HEK293T (cell line): ENCODE measurements around the gene ZDHHC14.
"Not testable (repeated sequence)": the region's sequence is repeated elsewhere in the genome, so short reads cannot be mapped to it uniquely, and the experiment has no call there.

Experiments
- CTCF ChIA-PET: fragments of 350-600 bp; formaldehyde crosslinking; extraction: SDS; loops from one replicate; lab custom pipeline; 2021; ENCODE audit warnings: antibody characterized with exemption, inconsistent platforms; lab: Yijun Ruan, JAX
- POLR2A ChIA-PET: fragments of 350-600 bp; formaldehyde crosslinking; extraction: SDS; loops from one replicate; lab custom pipeline; 2020; ENCODE audit warnings: antibody characterized with exemption, inconsistent platforms; lab: Yijun Ruan, JAX
- DNase-seq: peaks from one replicate; pipeline ENCODE4 v3.0.0; 2012; ENCODE audit warnings: mixed read lengths; ENCODE audit errors: extremely low spot score
- ARNT ChIP-seq: fragments of 450-650 bp; IDR thresholded peaks from 2 replicates; pipeline ENCODE4 v1.6.1; 2017; ENCODE audit warnings: mild to moderate bottlenecking
- CTBP1 ChIP-seq: fragments of 450-650 bp; IDR thresholded peaks from 2 replicates; pipeline ENCODE4 v1.6.1; 2016; ENCODE audit warnings: borderline replicate concordance
- ELF4 ChIP-seq: fragments of 450-650 bp; IDR thresholded peaks from 2 replicates; pipeline ENCODE4 v1.6.1; 2017; ENCODE audit warnings: antibody characterized with exemption
- FOXA1 ChIP-seq: fragments of 450-650 bp; IDR thresholded peaks from 2 replicates; pipeline ENCODE4 v1.6.1; 2016; ENCODE audit warnings: mild to moderate bottlenecking
- FOXK2 ChIP-seq: fragments of 450-650 bp; IDR thresholded peaks from 2 replicates; pipeline ENCODE4 v1.6.1; 2016; ENCODE audit warnings: mild to moderate bottlenecking
- HDGF ChIP-seq: fragments of 450-650 bp; IDR thresholded peaks from 2 replicates; pipeline ENCODE4 v1.6.1; 2017; ENCODE audit warnings: antibody characterized with exemption, borderline replicate concordance
- L3MBTL2 ChIP-seq: fragments of 450-650 bp; conservative IDR thresholded peaks from 2 replicates; pipeline ENCODE4 v1.6.1; 2016; ENCODE audit warnings: mild to moderate bottlenecking
- LEF1 ChIP-seq: fragments of 450-650 bp; IDR thresholded peaks from 2 replicates; pipeline ENCODE4 v1.6.1; 2017; ENCODE audit warnings: mild to moderate bottlenecking, borderline replicate concordance
- NFRKB ChIP-seq: fragments of 450-650 bp; IDR thresholded peaks from 2 replicates; pipeline ENCODE4 v1.6.1; 2016; ENCODE audit warnings: mild to moderate bottlenecking, moderate library complexity
- PKNOX1 ChIP-seq: fragments of 450-650 bp; IDR thresholded peaks from 2 replicates; pipeline ENCODE4 v1.6.1; 2016
- SUZ12 ChIP-seq: fragments of 450-650 bp; IDR thresholded peaks from 2 replicates; pipeline ENCODE4 v1.6.1; 2016; ENCODE audit warnings: mild to moderate bottlenecking
- TARDBP ChIP-seq: fragments of 450-650 bp; IDR thresholded peaks from 2 replicates; pipeline ENCODE4 v1.6.1; 2016
- ZNF384 ChIP-seq: fragments of 450-650 bp; IDR thresholded peaks from 2 replicates; pipeline ENCODE4 v1.6.1; 2016

ZDHHC14 gene

GRCh38 chr6:157570752-157571151 lies 189.8 kb downstream of the ZDHHC14 start:
- no peak for TF ChIP-seq SUZ12
- no peak for TF ChIP-seq NFRKB
- CTCF ChIA-PET, result no interaction called here
- POLR2A ChIA-PET, result no interaction called here
- DNase-seq, result no peak

GRCh38 chr6:157571269-157571668 lies 190.3 kb downstream of the ZDHHC14 start:
- DNase-seq, result no peak
- CTCF ChIA-PET, result no interaction called here
- TF ChIP-seq ELF4, result no peak
- no peak for TF ChIP-seq HDGF
- no peak for TF ChIP-seq SUZ12
- no peak for TF ChIP-seq ZNF384
- TF ChIP-seq L3MBTL2, result no peak
- TF ChIP-seq TARDBP, result no peak
- no peak for TF ChIP-seq NFRKB
- POLR2A ChIA-PET, result no interaction called here

- ChIA-PET CTCF (no interaction called here), POLR2A (no interaction called here)
- no peak for DNase-seq
- TF ChIP-seq LEF1, result no peak
- no peak for TF ChIP-seq FOXA1
- no peak for TF ChIP-seq SUZ12
- TF ChIP-seq ZNF384, result no peak
- TF ChIP-seq CTBP1, result no peak
- TF ChIP-seq L3MBTL2, result no peak
Measured at GRCh38 chr6:157571950-157572349, 191.0 kb downstream of the ZDHHC14 start.

GRCh38 chr6:157574851-157575424 lies 193.9 kb downstream of the ZDHHC14 start:
- CTCF ChIA-PET, result no interaction called here
- TF ChIP-seq LEF1 (no peak), ZNF384 (no peak)
- POLR2A ChIA-PET, result interaction anchor here (1.4 kb wide), 1 partner anchor 38 kb away, joined by 3 read pairs; no protein-coding TSS in a partner anchor
- no peak for DNase-seq

- TF ChIP-seq LEF1, result no peak
- ChIA-PET POLR2A (interaction anchor here (1.4 kb wide), 1 partner anchor 37 kb away, joined by 3 read pairs; no protein-coding TSS in a partner anchor), CTCF (no interaction called here)
- no peak for DNase-seq
Measured at GRCh38 chr6:157575436-157576145, 194.6 kb downstream of the ZDHHC14 start.

GRCh38 chr6:157576991-157577390 lies 196.0 kb downstream of the ZDHHC14 start:
- POLR2A ChIA-PET, CTCF ChIA-PET: not testable (repeated sequence)

GRCh38 chr6:157578527-157578926 lies 197.5 kb downstream of the ZDHHC14 start:
- CTCF ChIA-PET, result interaction anchor here (0.6 kb wide), 1 partner anchor 38 kb away, joined by 5 read pairs; no protein-coding TSS in a partner anchor
- POLR2A ChIA-PET, DNase-seq: not testable (repeated sequence)

More at GRCh38 chr6:157576991-157577390, 196.0 kb downstream of the ZDHHC14 start:
- DNase-seq, result not testable (repeated sequence)

GRCh38 chr6:157579467-157580031 lies 198.6 kb downstream of the ZDHHC14 start:
- POLR2A ChIA-PET, result no interaction called here
- TF ChIP-seq ELF4, result no peak
- no peak for TF ChIP-seq TARDBP
- TF ChIP-seq ARNT, result no peak
- no peak for TF ChIP-seq CTBP1
- TF ChIP-seq LEF1, result no peak
- no peak for TF ChIP-seq PKNOX1
- no peak for TF ChIP-seq FOXK2
- no peak for TF ChIP-seq ZNF384
- no peak for TF ChIP-seq SUZ12
- CTCF ChIA-PET, result no interaction called here
- DNase-seq, result no peak

GRCh38 chr6:157584036-157584435 lies 203.0 kb downstream of the ZDHHC14 start:
- TF ChIP-seq FOXA1 (no peak), LEF1 (no peak), ARNT (no peak), CTBP1 (no peak), ELF4 (no peak)
- CTCF ChIA-PET, result no interaction called here
- no peak for DNase-seq
- POLR2A ChIA-PET, result no interaction called here
